Thyroid gland (tissue), 4 donors: Measurements from ENCODE around the gene IL37. TPM values are rescaled to one million over a fixed set of nuclear protein-coding genes. Genes with fewer than 3 reads are reported as not detected.

Experiments used
- DNase-seq, 2 donors: peaks; one replicate each; pipeline ENCODE4 v3.0.0-alpha.2; 2019
- H3K27ac ChIP-seq, 3 donors: fragments of 200-600 bp; sonication (generic); 1 replicate in 2 of 3; 2 replicates in 1 of 3; pipeline ENCODE4 v1.5.1; 2016 to 2019; ENCODE audit warnings: mild to moderate bottlenecking in 1 of 3, moderate library complexity in 1 of 3
- H3K27me3 ChIP-seq: fragments of 200-600 bp; sonication (generic); one replicate; pipeline ENCODE4 v1.5.1; 2019
- H3K36me3 ChIP-seq, 2 donors: fragments of 200-600 bp; sonication (generic); one replicate each; pipeline ENCODE4 v1.5.1; 2016 to 2019
- H3K4me1 ChIP-seq, 2 donors: fragments of 200-600 bp; sonication (generic); one replicate each; pipeline ENCODE4 v1.5.1; 2017 to 2019
- H3K4me3 ChIP-seq, 3 donors: fragments of 200-600 bp; sonication (generic); replicated peaks in 1 of 3; 1 replicate in 2 of 3; 2 replicates in 1 of 3; pipeline ENCODE4 v1.5.1; 2016; ENCODE audit warnings: mild to moderate bottlenecking in 1 of 3
- H3K9me3 ChIP-seq: fragments of 200-600 bp; sonication (generic); one replicate; pipeline ENCODE4 v1.5.1; 2017
- CTCF ChIP-seq, 6 experiments: fragments of 200-600 bp in 3 of 6; fragments of 450-650 bp in 3 of 6; sonication (generic) in 3 of 6; IDR thresholded peaks; one replicate each; pipeline ENCODE4 v1.5.1; 2016 to 2019; ENCODE audit warnings: antibody characterized with exemption in 6 of 6, mild to moderate bottlenecking in 2 of 6, inconsistent platforms in 1 of 6, moderate library complexity in 1 of 6
- POLR2A ChIP-seq, 2 donors: fragments of 450-650 bp; IDR thresholded peaks; one replicate each; pipeline ENCODE4 v1.6.1; 2017; ENCODE audit warnings: antibody characterized with exemption in 2 of 2, mild to moderate bottlenecking in 2 of 2, moderate library complexity in 1 of 2
- WGBS, 2 donors: methylation state at CpG; one replicate each; pipeline ENCODE4 v1.1.5; 2017; 5-methylcytosine and 5-hydroxymethylcytosine counted together
- intact Hi-C: fragments of 100-400 bp; cut with DNase I; formaldehyde crosslinking; loops from one replicate; pipeline ENCODE4 v1.15.1; 2023
- total RNA-seq, 4 donors: library from RNA; depleted of rRNA; stranded (reverse); fragments of >200 nt; gene quantifications; one replicate each; pipeline ENCODE4 v1.2.3, GENCODE V29; 2016

The IL37 gene
- total RNA-seq, 4 donors from 2014 or later = not detected

- Histone ChIP-seq H3K9me3 (no peaks in the 10 kb centered on the region), H3K4me3 (no peak overlapping the region), H3K27me3 (no peaks in the 10 kb centered on the region), H3K27ac (no peak overlapping the region), H3K36me3 (no peaks in the 10 kb centered on the region), H3K4me1 (no peaks in the 10 kb centered on the region)
- DNase-seq = no peak
- 75 to 90% methylated on average over 2 of the region's 2 CpGs for WGBS, 2 donors
- intact Hi-C loops = no loop called here
- TF ChIP-seq CTCF (IDR thresholded peaks at IDR 0.05) (no peak), POLR2A (IDR thresholded peaks at IDR 0.05) (no peak)
Observed at GRCh38 chr2:112887964-112888749, 22.8 kb upstream of the IL37 start.

GRCh38 chr2:112889976-112890375 is 21.0 kb upstream of the IL37 start:
- Histone ChIP-seq H3K4me1 (no peaks in the 10 kb centered on the region), H3K4me3 (no peak overlapping the region), H3K27ac (no peak overlapping the region), H3K36me3 (no peaks in the 10 kb centered on the region), H3K27me3 (no peaks in the 10 kb centered on the region), H3K9me3 (no peaks in the 10 kb centered on the region)
- TF ChIP-seq POLR2A (IDR thresholded peaks at IDR 0.05) = no peak
- no peak for TF ChIP-seq CTCF (IDR thresholded peaks at IDR 0.05)
- intact Hi-C loops = no loop called here
- no peak for DNase-seq
- WGBS, 2 donors = 100% methylated on average over 1 of the region's 1 CpG

GRCh38 chr2:112891385-112891831 is 19.6 kb upstream of the IL37 start:
- H3K9me3 ChIP-seq = no peaks in the 10 kb centered on the region
- DNase-seq = peak; percentile 76 to 81
- H3K4me1 ChIP-seq = no peaks in the 10 kb centered on the region
- H3K27ac ChIP-seq = no peak overlapping the region
- H3K4me3 ChIP-seq = no peak overlapping the region
- WGBS, 2 donors = 69 to 70% methylated on average over 6 of the region's 6 CpGs
- H3K27me3 ChIP-seq = no peaks in the 10 kb centered on the region
- intact Hi-C loops = no loop called here
- TF ChIP-seq POLR2A (IDR thresholded peaks at IDR 0.05) = no peak
- no peak for TF ChIP-seq CTCF (IDR thresholded peaks at IDR 0.05)
- no peaks in the 10 kb centered on the region for H3K36me3 ChIP-seq

- WGBS, 2 donors = 98 to 100% methylated on average over 2 of the region's 2 CpGs
- intact Hi-C loops = no loop called here
- no peak overlapping the region for H3K27ac ChIP-seq
Observed at GRCh38 chr2:112893752-112894151, 17.2 kb upstream of the IL37 start.

More at GRCh38 chr2:112893752-112894151, 17.2 kb upstream of the IL37 start:
- H3K9me3 ChIP-seq = no peaks in the 10 kb centered on the region
- H3K36me3 ChIP-seq = no peaks in the 10 kb centered on the region
- H3K4me3 ChIP-seq = no peak overlapping the region
- DNase-seq = no peak
- H3K27me3 ChIP-seq = no peaks in the 10 kb centered on the region
- no peaks in the 10 kb centered on the region for H3K4me1 ChIP-seq
- TF ChIP-seq CTCF (IDR thresholded peaks at IDR 0.05) = no peak
- no peak for TF ChIP-seq POLR2A (IDR thresholded peaks at IDR 0.05)
